Uterus (tissue), 2 donors: ENCODE data around the gene APOBEC3H.

Source experiments
- POLR2A ChIP-seq, 2 donors: fragments of 450-650 bp; IDR thresholded peaks; one replicate each; pipeline ENCODE4 v1.6.1; 2016; ENCODE audit warnings: antibody characterized with exemption in 2 of 2, mild to moderate bottlenecking in 1 of 2, moderate library complexity in 1 of 2
- TF ChIP-seq, protein P1 (sequence below), 4 experiments: fragments of 200-600 bp in 2 of 4; fragments of 450-650 bp in 2 of 4; sonication (generic) in 2 of 4; IDR thresholded peaks; one replicate each; pipeline ENCODE4 v1.5.1; 2016 to 2019; ENCODE audit warnings: antibody characterized with exemption in 4 of 4, mild to moderate bottlenecking in 2 of 4, moderate library complexity in 1 of 4

DNA sequence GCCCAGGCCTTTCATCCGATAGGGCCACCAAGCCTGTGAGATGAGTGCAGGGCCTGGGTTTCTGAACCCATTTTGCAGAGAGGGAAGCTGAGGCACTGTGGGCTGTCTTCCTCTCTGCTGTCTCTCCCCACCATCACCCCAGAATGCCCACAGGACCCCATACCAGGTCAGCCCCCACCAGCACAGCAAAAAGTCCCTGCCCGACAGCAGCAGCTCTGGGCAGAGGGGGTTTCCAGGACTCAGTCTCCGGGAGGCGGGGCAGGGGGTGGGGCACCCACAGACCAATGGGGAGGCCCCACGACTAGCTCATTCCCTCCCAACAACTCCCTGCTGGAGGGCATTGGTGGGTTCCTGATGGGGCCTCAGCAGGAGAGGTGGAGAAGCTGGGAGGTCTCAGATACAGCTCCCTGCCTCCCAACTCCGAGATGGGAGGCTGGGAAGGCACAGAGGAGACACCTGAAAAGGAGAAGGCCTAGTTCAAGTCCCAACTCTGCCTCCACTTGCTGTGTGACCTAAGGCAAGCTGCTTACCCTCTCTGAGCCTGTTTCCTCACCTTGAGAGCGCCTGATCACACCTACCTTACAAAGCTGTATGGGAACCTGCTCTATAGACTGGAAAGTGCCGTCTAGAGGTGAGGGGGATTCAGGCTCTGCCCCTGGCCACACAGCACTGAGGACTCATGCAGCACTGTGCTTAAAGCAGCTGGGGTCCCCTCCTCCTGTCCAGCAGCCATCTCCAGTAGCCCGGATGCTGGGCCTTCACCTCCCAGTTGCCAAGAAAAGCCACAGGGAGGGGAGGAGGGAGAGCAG is 51.9 kb downstream of the APOBEC3H start:
- TF ChIP-seq, protein P1, sequence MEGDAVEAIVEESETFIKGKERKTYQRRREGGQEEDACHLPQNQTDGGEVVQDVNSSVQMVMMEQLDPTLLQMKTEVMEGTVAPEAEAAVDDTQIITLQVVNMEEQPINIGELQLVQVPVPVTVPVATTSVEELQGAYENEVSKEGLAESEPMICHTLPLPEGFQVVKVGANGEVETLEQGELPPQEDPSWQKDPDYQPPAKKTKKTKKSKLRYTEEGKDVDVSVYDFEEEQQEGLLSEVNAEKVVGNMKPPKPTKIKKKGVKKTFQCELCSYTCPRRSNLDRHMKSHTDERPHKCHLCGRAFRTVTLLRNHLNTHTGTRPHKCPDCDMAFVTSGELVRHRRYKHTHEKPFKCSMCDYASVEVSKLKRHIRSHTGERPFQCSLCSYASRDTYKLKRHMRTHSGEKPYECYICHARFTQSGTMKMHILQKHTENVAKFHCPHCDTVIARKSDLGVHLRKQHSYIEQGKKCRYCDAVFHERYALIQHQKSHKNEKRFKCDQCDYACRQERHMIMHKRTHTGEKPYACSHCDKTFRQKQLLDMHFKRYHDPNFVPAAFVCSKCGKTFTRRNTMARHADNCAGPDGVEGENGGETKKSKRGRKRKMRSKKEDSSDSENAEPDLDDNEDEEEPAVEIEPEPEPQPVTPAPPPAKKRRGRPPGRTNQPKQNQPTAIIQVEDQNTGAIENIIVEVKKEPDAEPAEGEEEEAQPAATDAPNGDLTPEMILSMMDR (IDR thresholded peaks at IDR 0.05): no peak
- TF ChIP-seq POLR2A (IDR thresholded peaks at IDR 0.05): peak; percentile 21 to 32
